LNCaP clone FGC (cell line): ENCODE data around the gene RHOB.

Experiments
- DNase-seq: peaks from one replicate; pipeline ENCODE4 v3.0.0-alpha.2; 2011; ENCODE audit warnings: low read depth
- H3K4me3 ChIP-seq: 2 replicates; pipeline ENCODE4 v1.5.1; 2011; ENCODE audit warnings: mild to moderate bottlenecking, low read depth, low read length, control low read depth
- CTCF ChIP-seq: IDR thresholded peaks from 2 replicates; pipeline ENCODE4 v1.5.1; 2012; ENCODE audit warnings: mild to moderate bottlenecking; ENCODE audit not compliant: control insufficient read depth, insufficient read depth; ENCODE audit errors: extremely low read depth

RHOB gene

GRCh38 chr2:20421988-20422370 is 24.9 kb upstream of the RHOB start:
- no peak for TF ChIP-seq CTCF
- DNase-seq = no peak
- no peak overlapping the region for H3K4me3 ChIP-seq

- H3K4me3 ChIP-seq = no peak overlapping the region
- TF ChIP-seq CTCF = no peak
- no peak for DNase-seq
These were observed 24.2 kb upstream of the RHOB start for GRCh38 chr2:20422402-20423271.

- no peak for TF ChIP-seq CTCF
- DNase-seq = no peak
- H3K4me3 ChIP-seq = no peak overlapping the region
These were observed 23.5 kb upstream of the RHOB start for GRCh38 chr2:20423359-20423758.

- TF ChIP-seq CTCF = no peak
- DNase-seq = no peak
- no peak overlapping the region for H3K4me3 ChIP-seq
These were observed 23.0 kb upstream of the RHOB start for GRCh38 chr2:20423847-20424246.

- DNase-seq = no peak
These were observed 22.3 kb upstream of the RHOB start for GRCh38 chr2:20424300-20425290.

More at GRCh38 chr2:20424300-20425290, 22.3 kb upstream of the RHOB start:
- TF ChIP-seq CTCF = no peak
- H3K4me3 ChIP-seq = no peak overlapping the region
